ENCODE results near the gene KCNK5.

KCNK5 gene

GRCh38 chr6:39171489-39172376 lies 57.5 kb downstream of the KCNK5 start:
- no peaks in the 10 kb centered on the region for H4K20me1 ChIP-seq (ENCODE audit: insufficient read depth)
- no peak for TF ChIP-seq CTCF (conservative IDR thresholded peaks at IDR 0.05; ENCODE audit: low read depth, low read length)
- H3K79me2 ChIP-seq (ENCODE audit: insufficient read depth, low read depth), result no peaks in the 10 kb centered on the region
- H3K27ac ChIP-seq, result no peak overlapping the region
- H3K9ac ChIP-seq, result no peak overlapping the region
- H3K4me3 ChIP-seq (IDR thresholded peaks at IDR 0.05; ENCODE audit: insufficient read depth, low read depth, low read length), result no peak overlapping the region
- no peaks in the 10 kb centered on the region; the same call in 1 of the 2 replicates for H3K27me3 ChIP-seq (ENCODE audit: insufficient read depth, low read depth)
- H3K36me3 ChIP-seq (ENCODE audit: insufficient read depth), result no peaks in the 10 kb centered on the region
- H2AFZ ChIP-seq (ENCODE audit: low read depth), result no peak overlapping the region
- no peaks in the 10 kb centered on the region for H3K4me1 ChIP-seq (ENCODE audit: low read depth, poor library complexity, severe bottlenecking)
- no peak overlapping the region for H3K4me2 ChIP-seq

GRCh38 chr6:39170860-39171259 lies 58.4 kb downstream of the KCNK5 start:
- no peaks in the 10 kb centered on the region for H3K4me1 ChIP-seq (ENCODE audit: low read depth, poor library complexity, severe bottlenecking)
- H3K27ac ChIP-seq, result no peak overlapping the region
- H4K20me1 ChIP-seq (ENCODE audit: insufficient read depth), result no peaks in the 10 kb centered on the region
- H3K4me2 ChIP-seq, result no peak overlapping the region
- no peak overlapping the region for H3K4me3 ChIP-seq (IDR thresholded peaks at IDR 0.05; ENCODE audit: insufficient read depth, low read depth, low read length)
- no peaks in the 10 kb centered on the region for H3K36me3 ChIP-seq (ENCODE audit: insufficient read depth)
- no peak overlapping the region for H3K9ac ChIP-seq
- no peaks in the 10 kb centered on the region for H3K79me2 ChIP-seq (ENCODE audit: insufficient read depth, low read depth)
- TF ChIP-seq CTCF (conservative IDR thresholded peaks at IDR 0.05; ENCODE audit: low read depth, low read length), result no peak
- no peaks in the 10 kb centered on the region; the same call in 1 of the 2 replicates for H3K27me3 ChIP-seq (ENCODE audit: insufficient read depth, low read depth)
- H2AFZ ChIP-seq (ENCODE audit: low read depth), result no peak overlapping the region

GRCh38 chr6:39170389-39170788 lies 58.9 kb downstream of the KCNK5 start:
- no peak for TF ChIP-seq CTCF (conservative IDR thresholded peaks at IDR 0.05; ENCODE audit: low read depth, low read length)
- Histone ChIP-seq H3K79me2 (ENCODE audit: insufficient read depth, low read depth) (no peaks in the 10 kb centered on the region), H3K4me1 (ENCODE audit: low read depth, poor library complexity, severe bottlenecking) (no peaks in the 10 kb centered on the region), H3K27me3 (ENCODE audit: insufficient read depth, low read depth) (no peaks in the 10 kb centered on the region; the same call in 1 of the 2 replicates), H3K36me3 (ENCODE audit: insufficient read depth) (no peaks in the 10 kb centered on the region), H2AFZ (ENCODE audit: low read depth) (no peak overlapping the region), H3K9ac (no peak overlapping the region), H4K20me1 (ENCODE audit: insufficient read depth) (no peaks in the 10 kb centered on the region), H3K4me2 (no peak overlapping the region), H3K4me3 (IDR thresholded peaks at IDR 0.05; ENCODE audit: insufficient read depth, low read depth, low read length) (no peak overlapping the region), H3K27ac (no peak overlapping the region)

- Histone ChIP-seq H4K20me1 (ENCODE audit: insufficient read depth) (no peaks in the 10 kb centered on the region), H3K4me3 (IDR thresholded peaks at IDR 0.05; ENCODE audit: insufficient read depth, low read depth, low read length) (no peak overlapping the region), H3K36me3 (ENCODE audit: insufficient read depth) (no peaks in the 10 kb centered on the region), H3K9ac (no peak overlapping the region), H3K27me3 (ENCODE audit: insufficient read depth, low read depth) (no peaks in the 10 kb centered on the region; the same call in 1 of the 2 replicates), H3K4me2 (no peak overlapping the region), H3K27ac (no peak overlapping the region), H3K4me1 (ENCODE audit: low read depth, poor library complexity, severe bottlenecking) (no peaks in the 10 kb centered on the region), H3K79me2 (ENCODE audit: insufficient read depth, low read depth) (no peaks in the 10 kb centered on the region), H2AFZ (ENCODE audit: low read depth) (no peak overlapping the region)
- no peak for TF ChIP-seq CTCF (conservative IDR thresholded peaks at IDR 0.05; ENCODE audit: low read depth, low read length)
Measured at GRCh38 chr6:39169448-39170344, 59.6 kb downstream of the KCNK5 start.

Measured in KMS-11 (cell line).